Measurements from ENCODE around the gene LNP1.
"Not testable (repeated sequence)": the region's sequence is repeated elsewhere in the genome, so short reads cannot be mapped to it uniquely, and the experiment has no call there.

Gene LNP1

GRCh38 chr3:100437721-100438622 lies 36.6 kb downstream of the LNP1 start:
- peak; percentile 23 for DNase-seq

GRCh38 chr3:100438623-100438974 lies 37.3 kb downstream of the LNP1 start:
- DNase-seq = no peak

GRCh38 chr3:100440895-100441294 lies 39.6 kb downstream of the LNP1 start:
- DNase-seq = no peak

GRCh38 chr3:100443690-100444089 lies 42.4 kb downstream of the LNP1 start:
- DNase-seq = no peak

GRCh38 chr3:100447067-100447466 lies 45.7 kb downstream of the LNP1 start:
- DNase-seq = not testable (repeated sequence)

GRCh38 chr3:100448079-100448478 lies 46.7 kb downstream of the LNP1 start:
- no peak for DNase-seq

- no peak for DNase-seq
Measured at GRCh38 chr3:100449214-100449613, 47.9 kb downstream of the LNP1 start.

- DNase-seq = no peak
Measured at GRCh38 chr3:100454677-100455076, 53.3 kb downstream of the LNP1 start.

- DNase-seq = no peak
Measured at GRCh38 chr3:100455841-100456550, 54.7 kb downstream of the LNP1 start.

GRCh38 chr3:100456745-100457144 lies 55.4 kb downstream of the LNP1 start:
- DNase-seq = no peak

GRCh38 chr3:100457811-100458210 lies 56.5 kb downstream of the LNP1 start:
- DNase-seq = no peak

GRCh38 chr3:100458814-100459213 lies 57.5 kb downstream of the LNP1 start:
- DNase-seq = no peak

GRCh38 chr3:100463002-100463401 lies 61.7 kb downstream of the LNP1 start:
- peak; percentile 8 for DNase-seq

- no peak for DNase-seq
Measured at GRCh38 chr3:100463646-100464155, 62.4 kb downstream of the LNP1 start.

- peak; percentile 57 for DNase-seq
Measured at GRCh38 chr3:100465892-100466777, 64.8 kb downstream of the LNP1 start.

- no peak for DNase-seq
Measured at GRCh38 chr3:100467133-100467532, 65.8 kb downstream of the LNP1 start.

- DNase-seq = no peak
Measured at GRCh38 chr3:100468676-100469075, 67.3 kb downstream of the LNP1 start.

- DNase-seq = no peak
Measured at GRCh38 chr3:100470951-100471350, 69.6 kb downstream of the LNP1 start.

GRCh38 chr3:100471444-100471843 lies 70.1 kb downstream of the LNP1 start:
- no peak for DNase-seq

- not testable (repeated sequence) for DNase-seq
Measured at GRCh38 chr3:100477851-100478360, 76.6 kb downstream of the LNP1 start.

- not testable (repeated sequence) for DNase-seq
Measured at GRCh38 chr3:100478521-100478920, 77.2 kb downstream of the LNP1 start.

- DNase-seq = no peak
Measured at GRCh38 chr3:100480081-100480480, 78.7 kb downstream of the LNP1 start.

GRCh38 chr3:100482176-100482575 lies 80.8 kb downstream of the LNP1 start:
- no peak for DNase-seq
